Tibial artery (tissue), 4 donors: ENCODE results near the gene KIF5C.

ENCODE experiments used
- DNase-seq, 2 donors: peaks; one replicate each; pipeline ENCODE4 v3.0.0-alpha.2; 2019
- H3K27ac ChIP-seq, 2 donors: fragments of 200-600 bp; sonication (generic) in 1 of 2; 1 replicate in 1 of 2; 2 replicates in 1 of 2; pipeline ENCODE4 v1.5.1; 2018 to 2019; ENCODE audit warnings: mild to moderate bottlenecking in 1 of 2
- H3K27me3 ChIP-seq, 2 donors: fragments of 200-600 bp; sonication (generic) in 1 of 2; one replicate each; pipeline versions ENCODE4 v1.5.1 to v1.6.0; 2016 to 2019
- H3K36me3 ChIP-seq, 3 donors: fragments of 200-600 bp; sonication (generic) in 2 of 3; one replicate each; pipeline ENCODE4 v1.5.1; 2016 to 2019; ENCODE audit warnings: mild to moderate bottlenecking in 2 of 3
- H3K4me1 ChIP-seq, 4 donors: fragments of 200-600 bp; sonication (generic) in 2 of 4; 1 replicate in 3 of 4; 2 replicates in 1 of 4; pipeline ENCODE4 v1.5.1; 2016 to 2019
- H3K4me3 ChIP-seq, 2 donors: fragments of 200-600 bp; sonication (generic) in 1 of 2; 1 replicate in 1 of 2; 2 replicates in 1 of 2; pipeline ENCODE4 v1.5.1; 2018 to 2019; ENCODE audit warnings: mild to moderate bottlenecking in 2 of 2
- H3K9me3 ChIP-seq, 3 donors: fragments of 200-600 bp; sonication (generic) in 1 of 3; one replicate each; pipeline ENCODE4 v1.5.1; 2016 to 2019
- CTCF ChIP-seq, 2 experiments: fragments of 200-600 bp in 1 of 2; fragments of 450-650 bp in 1 of 2; IDR thresholded peaks; one replicate each; pipeline ENCODE4 v1.5.1; 2017 to 2019; ENCODE audit warnings: antibody characterized with exemption in 2 of 2, mild to moderate bottlenecking in 1 of 2, moderate library complexity in 1 of 2
- intact Hi-C: fragments of 100-400 bp; cut with DNase I; formaldehyde crosslinking; loops from one replicate; pipeline ENCODE4 v1.15.0; 2023; ENCODE audit warnings: low total_unique reads

KIF5C gene

GRCh38 chr2:148936857-148937450 lies 61.9 kb downstream of the KIF5C start:
- H3K4me1 ChIP-seq: no peaks in the 10 kb centered on the region
- intact Hi-C loops: no loop called here
- no peak overlapping the region for H3K27ac ChIP-seq
- no peak for TF ChIP-seq CTCF (IDR thresholded peaks at IDR 0.05)
- no peak for DNase-seq
- no peak overlapping the region for H3K4me3 ChIP-seq
- H3K9me3 ChIP-seq: no peaks in the 10 kb centered on the region
- no peaks in the 10 kb centered on the region for H3K27me3 ChIP-seq
- H3K36me3 ChIP-seq: no peaks in the 10 kb centered on the region

- Histone ChIP-seq H3K4me1 (no peaks in the 10 kb centered on the region), H3K27me3 (no peaks in the 10 kb centered on the region), H3K4me3 (no peak overlapping the region), H3K9me3 (no peaks in the 10 kb centered on the region), H3K27ac (no peak overlapping the region), H3K36me3 (no peaks in the 10 kb centered on the region)
- no peak for TF ChIP-seq CTCF (IDR thresholded peaks at IDR 0.05)
- no peak for DNase-seq
- intact Hi-C loops: no loop called here
Observed at GRCh38 chr2:148939271-148939670, 64.2 kb downstream of the KIF5C start.

- intact Hi-C loops: no loop called here
- no peak for TF ChIP-seq CTCF (IDR thresholded peaks at IDR 0.05)
- H3K36me3 ChIP-seq: no peaks in the 10 kb centered on the region
- no peaks in the 10 kb centered on the region for H3K4me1 ChIP-seq
- no peaks in the 10 kb centered on the region for H3K27me3 ChIP-seq
- no peak for DNase-seq
- H3K9me3 ChIP-seq: peaks cover 0 to 5% (median 0%) of the 10 kb centered on the region in 3 donors
- no peak overlapping the region for H3K27ac ChIP-seq
- no peak overlapping the region for H3K4me3 ChIP-seq
Observed at GRCh38 chr2:148943097-148943496, 68.1 kb downstream of the KIF5C start.

- Histone ChIP-seq H3K27me3 (no peaks in the 10 kb centered on the region), H3K27ac (no peak overlapping the region), H3K9me3 (peaks cover 0 to 5% (median 0%) of the 10 kb centered on the region in 3 donors), H3K36me3 (no peaks in the 10 kb centered on the region), H3K4me3 (no peak overlapping the region), H3K4me1 (no peaks in the 10 kb centered on the region)
- DNase-seq: no peak
- intact Hi-C loops: no loop called here
- TF ChIP-seq CTCF (IDR thresholded peaks at IDR 0.05): no peak
Observed at GRCh38 chr2:148944536-148944935, 69.5 kb downstream of the KIF5C start.

GRCh38 chr2:148947299-148947698 lies 72.3 kb downstream of the KIF5C start:
- Histone ChIP-seq H3K36me3 (no peaks in the 10 kb centered on the region), H3K4me3 (no peak overlapping the region), H3K27me3 (no peaks in the 10 kb centered on the region), H3K27ac (no peak overlapping the region), H3K4me1 (no peaks in the 10 kb centered on the region), H3K9me3 (peaks cover 0 to 5% (median 0%) of the 10 kb centered on the region in 3 donors)
- TF ChIP-seq CTCF (IDR thresholded peaks at IDR 0.05): no peak
- no peak for DNase-seq
- intact Hi-C loops: no loop called here

- H3K4me3 ChIP-seq: no peak overlapping the region
- H3K9me3 ChIP-seq: peaks cover 0 to 5% (median 0%) of the 10 kb centered on the region in 3 donors
- intact Hi-C loops: no loop called here
- no peak for TF ChIP-seq CTCF (IDR thresholded peaks at IDR 0.05)
- no peaks in the 10 kb centered on the region for H3K4me1 ChIP-seq
- H3K27me3 ChIP-seq: no peaks in the 10 kb centered on the region
- no peak for DNase-seq
- H3K36me3 ChIP-seq: no peaks in the 10 kb centered on the region
- H3K27ac ChIP-seq: no peak overlapping the region
Observed at GRCh38 chr2:148948868-148949267, 73.8 kb downstream of the KIF5C start.
